CD4-positive, alpha-beta T cell treated with Interleukin-1 beta for 1 hour (primary cell): ENCODE results near the gene C12orf43.

ENCODE experiments used
- DNase-seq, 2 donors: peaks; one replicate each; pipeline ENCODE4 v3.0.0-alpha.2; 2020 to 2022

Gene C12orf43

GRCh38 chr12:120998435-120998834 lies 17.9 kb downstream of the C12orf43 start:
- DNase-seq: no peak

- no peak for DNase-seq
Observed at GRCh38 chr12:120997448-120997847, 18.8 kb downstream of the C12orf43 start.

- no peak for DNase-seq
Observed at GRCh38 chr12:120996133-120996746, 20.0 kb downstream of the C12orf43 start.

GRCh38 chr12:120994589-120995337 lies 21.5 kb downstream of the C12orf43 start:
- DNase-seq: no peak

GRCh38 chr12:120994059-120994458 lies 22.2 kb downstream of the C12orf43 start:
- no peak for DNase-seq

GRCh38 chr12:120993496-120993895 lies 22.8 kb downstream of the C12orf43 start:
- no peak for DNase-seq

- no peak for DNase-seq
Observed at GRCh38 chr12:120992989-120993388, 23.3 kb downstream of the C12orf43 start.

- no peak for DNase-seq
Observed at GRCh38 chr12:120991965-120992364, 24.3 kb downstream of the C12orf43 start.

GRCh38 chr12:120990487-120991055 lies 25.7 kb downstream of the C12orf43 start:
- DNase-seq: no peak

GRCh38 chr12:120989687-120990086 lies 26.6 kb downstream of the C12orf43 start:
- DNase-seq: no peak

GRCh38 chr12:120988658-120989057 lies 27.6 kb downstream of the C12orf43 start:
- DNase-seq: no peak

GRCh38 chr12:120988234-120988633 lies 28.1 kb downstream of the C12orf43 start:
- DNase-seq: no peak

- no peak for DNase-seq
Observed at GRCh38 chr12:120984351-120984898, 31.9 kb downstream of the C12orf43 start.

- no peak for DNase-seq
Observed at GRCh38 chr12:120983759-120984158, 32.5 kb downstream of the C12orf43 start.

GRCh38 chr12:120982659-120983058 lies 33.6 kb downstream of the C12orf43 start:
- no peak for DNase-seq

GRCh38 chr12:120981407-120981941 lies 34.8 kb downstream of the C12orf43 start:
- DNase-seq: no peak

GRCh38 chr12:120980800-120981368 lies 35.4 kb downstream of the C12orf43 start:
- no peak for DNase-seq

- DNase-seq: no peak
Observed at GRCh38 chr12:120979862-120980696, 36.2 kb downstream of the C12orf43 start.

GRCh38 chr12:120979220-120979861 lies 36.9 kb downstream of the C12orf43 start:
- no peak for DNase-seq

GRCh38 chr12:120978296-120979219 lies 37.7 kb downstream of the C12orf43 start, which contains the start of gene HNF1A:
Gene HNF1A, plus strand, starts transcription at chr12:120978543. Its CDS starts 226 bp downstream, at chr12:120978769.
- DNase-seq: no peak
